Activated CD4-positive, alpha-beta T cell treated with anti-CD3 and anti-CD28 coated beads, Interleukin-2, amount 50 U/mL, for 16 hours (primary cell): Measurements from ENCODE around the gene LATS2.

Source experiments
- DNase-seq: peaks from one replicate; pipeline ENCODE4 v3.0.0-alpha.2; 2020

The LATS2 gene

GRCh38 chr13:21046203-21046602 lies 15.2 kb downstream of the LATS2 start:
- no peak for DNase-seq

GRCh38 chr13:21045100-21045499 lies 16.3 kb downstream of the LATS2 start:
- no peak for DNase-seq

DNA sequence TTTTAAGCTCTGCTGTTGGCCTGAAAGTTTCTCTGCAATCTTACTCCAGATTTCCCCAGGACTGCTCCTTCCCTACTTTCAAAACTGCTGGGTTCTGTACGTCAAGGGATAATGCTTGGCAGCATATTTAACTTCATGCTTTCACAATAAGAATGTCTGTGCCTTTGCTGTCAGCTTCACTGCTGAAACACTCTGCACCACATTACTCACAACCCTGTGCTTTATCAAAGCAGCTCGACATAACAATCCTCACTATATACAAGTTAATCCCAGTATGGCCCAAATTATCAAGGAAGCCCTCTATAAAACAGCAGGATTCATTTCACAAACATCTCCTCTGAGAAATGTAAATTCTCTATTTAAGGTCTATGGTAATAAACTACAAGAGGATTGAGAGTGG lies 17.5 kb downstream of the LATS2 start:
- DNase-seq = no peak

DNA sequence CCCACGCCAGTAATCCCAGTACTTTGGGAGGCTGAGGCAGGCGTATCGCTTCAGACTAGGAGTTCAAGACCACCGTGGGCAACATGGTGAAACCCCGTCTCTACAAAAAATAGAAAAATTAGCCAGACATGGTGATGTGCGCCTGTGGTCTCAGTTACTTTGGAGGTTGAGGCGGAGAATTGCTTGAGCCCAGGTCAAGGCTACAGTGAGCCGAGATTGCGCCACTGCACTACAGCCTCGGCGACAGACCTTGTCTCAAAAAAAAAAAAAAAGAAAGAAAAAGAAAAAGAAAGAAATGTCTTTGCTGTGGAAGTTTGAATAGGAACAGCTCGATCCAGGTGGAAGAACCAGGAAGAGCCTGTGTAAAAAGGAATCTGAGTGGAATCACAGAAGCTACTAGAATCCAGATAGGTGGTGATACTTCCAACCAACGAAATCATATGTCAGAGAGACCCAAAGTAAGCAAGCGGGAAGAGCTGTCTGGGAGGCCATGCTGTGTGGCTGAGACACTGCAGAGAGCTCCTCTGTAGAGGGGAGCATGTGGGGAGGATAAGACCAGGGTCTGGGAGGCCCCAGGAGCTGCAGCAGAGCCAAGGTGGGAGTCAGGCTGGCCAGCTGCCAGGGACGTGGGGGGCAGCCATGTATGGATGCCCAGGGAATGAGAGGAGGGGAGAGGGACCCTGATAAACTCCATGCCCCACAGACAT lies 21.1 kb downstream of the LATS2 start:
- no peak for DNase-seq

- no peak for DNase-seq
These were observed 22.1 kb downstream of the LATS2 start for GRCh38 chr13:21039097-21039800.

- DNase-seq = no peak
These were observed 23.7 kb downstream of the LATS2 start for GRCh38 chr13:21037656-21038055.

DNA sequence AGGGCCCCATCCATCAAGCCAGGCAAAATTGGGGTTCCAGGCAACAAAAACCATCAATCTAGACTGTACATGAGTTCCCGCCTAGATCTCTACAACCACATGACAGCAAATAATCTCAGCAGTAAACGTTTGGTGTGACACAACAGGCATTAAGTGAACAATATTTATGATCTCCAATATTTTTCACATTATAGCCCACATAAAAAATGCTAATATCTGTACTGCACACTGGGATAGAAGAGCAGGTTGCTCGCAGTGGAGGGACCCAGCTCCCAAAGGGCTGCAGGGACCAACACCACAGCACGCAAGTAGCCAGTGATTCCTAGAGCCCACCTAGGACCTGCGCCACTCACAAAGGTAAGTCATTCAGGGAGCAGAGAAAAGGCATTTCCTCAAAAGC lies 25.9 kb downstream of the LATS2 start:
- DNase-seq = no peak

DNA sequence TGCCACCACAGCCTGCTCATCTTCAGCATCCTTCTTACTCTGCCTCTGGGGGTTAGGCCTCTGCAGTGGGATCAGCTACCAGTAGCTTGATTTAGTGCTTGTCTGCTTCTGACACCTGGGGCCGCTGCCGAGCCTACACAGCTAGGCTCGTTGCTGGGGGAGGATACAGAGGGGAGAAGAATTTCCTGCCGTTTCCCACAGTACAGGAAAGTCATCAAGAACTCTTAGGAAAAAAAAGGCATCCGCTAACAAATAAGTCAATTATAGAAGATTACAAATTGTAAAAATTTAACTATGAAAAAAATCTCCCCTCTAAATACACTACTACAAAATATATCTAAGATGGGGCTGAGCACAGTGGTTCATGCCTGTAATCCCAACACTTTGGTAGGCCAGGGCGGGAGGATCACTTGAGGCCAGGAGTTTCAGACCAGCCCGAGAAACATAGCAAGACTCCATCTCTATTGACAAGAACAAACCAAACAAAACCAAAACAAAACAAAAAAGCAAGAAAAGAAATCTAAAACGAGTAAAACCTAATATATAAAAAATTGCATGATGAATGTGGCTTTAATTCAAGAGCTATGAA lies 26.7 kb downstream of the LATS2 start:
- DNase-seq = no peak

- DNase-seq = no peak
These were observed 27.4 kb downstream of the LATS2 start for GRCh38 chr13:21033856-21034602.

DNA sequence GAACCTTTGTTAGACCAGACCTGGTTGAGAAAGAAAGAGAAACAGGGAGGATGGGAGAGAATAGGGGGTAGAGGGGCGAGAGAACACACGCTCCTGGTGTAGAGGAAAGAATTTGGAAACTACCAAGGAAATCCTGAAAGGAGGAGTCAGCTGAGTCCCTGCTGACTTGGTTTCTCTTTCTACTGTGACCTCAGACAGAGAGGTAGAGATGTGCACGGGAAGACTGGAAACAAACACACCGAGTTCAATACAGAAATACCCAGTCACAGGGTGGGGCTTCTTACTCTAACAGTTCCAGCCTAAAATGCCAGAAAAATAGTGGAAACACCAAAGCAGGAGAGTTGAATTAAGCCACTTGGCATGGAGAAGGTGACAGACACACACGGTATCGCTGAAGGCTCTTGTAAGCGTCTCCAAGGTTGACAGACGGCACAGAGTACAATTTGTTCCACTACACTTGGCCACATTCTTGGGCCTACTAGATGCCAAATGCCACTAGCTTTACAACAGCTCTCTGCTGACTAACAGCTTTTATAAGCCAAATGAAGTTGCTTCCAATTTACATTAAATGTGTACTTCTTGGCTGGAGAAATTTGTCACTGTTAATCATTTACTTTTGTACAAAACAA lies 28.1 kb downstream of the LATS2 start:
- DNase-seq = no peak

GRCh38 chr13:21032656-21033055 lies 28.7 kb downstream of the LATS2 start:
- no peak for DNase-seq

- no peak for DNase-seq
These were observed 29.7 kb downstream of the LATS2 start for GRCh38 chr13:21031594-21032275.

DNA sequence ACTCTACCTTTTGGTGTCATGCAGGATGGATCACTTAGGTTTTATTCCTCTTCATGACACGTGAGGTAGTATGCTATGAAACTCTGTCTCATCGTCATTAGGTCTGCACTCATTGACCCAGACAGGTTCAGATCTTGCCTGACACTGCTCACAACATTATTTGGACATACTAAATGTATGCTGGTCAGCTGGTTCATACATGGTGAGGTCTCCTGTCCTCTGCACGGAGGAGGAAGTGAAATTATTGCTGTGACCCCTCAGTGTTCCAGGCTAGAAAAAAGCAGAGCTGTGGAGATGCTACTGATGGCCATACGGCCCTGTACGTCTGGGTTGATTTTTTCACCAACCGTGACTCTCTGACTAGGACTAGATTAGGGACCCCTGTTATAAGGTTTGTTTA lies 35.8 kb downstream of the LATS2 start:
- no peak for DNase-seq

- DNase-seq = no peak
These were observed 39.1 kb downstream of the LATS2 start for GRCh38 chr13:21022056-21022979.

DNA sequence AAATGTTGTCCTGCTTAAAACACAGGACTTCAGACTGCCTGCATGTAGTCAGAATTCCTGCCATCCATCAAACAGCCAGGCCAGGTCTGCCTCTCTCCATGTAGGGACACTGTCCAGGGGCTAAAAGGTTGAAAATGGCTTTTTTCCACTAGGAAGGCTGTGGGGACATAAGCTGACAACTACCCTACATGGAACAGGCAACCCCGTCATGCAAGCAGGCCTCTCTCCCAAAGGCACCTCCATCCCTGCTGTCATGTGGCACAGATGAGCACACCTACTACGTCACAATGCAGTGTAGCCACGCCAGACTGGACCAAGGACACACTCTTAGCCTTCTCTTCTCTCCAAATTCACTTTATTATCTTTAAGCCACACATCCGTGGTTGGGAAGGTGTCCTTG lies 40.8 kb downstream of the LATS2 start:
- no peak for DNase-seq

- no peak for DNase-seq
These were observed 41.2 kb downstream of the LATS2 start for GRCh38 chr13:21020176-21020575.

DNA sequence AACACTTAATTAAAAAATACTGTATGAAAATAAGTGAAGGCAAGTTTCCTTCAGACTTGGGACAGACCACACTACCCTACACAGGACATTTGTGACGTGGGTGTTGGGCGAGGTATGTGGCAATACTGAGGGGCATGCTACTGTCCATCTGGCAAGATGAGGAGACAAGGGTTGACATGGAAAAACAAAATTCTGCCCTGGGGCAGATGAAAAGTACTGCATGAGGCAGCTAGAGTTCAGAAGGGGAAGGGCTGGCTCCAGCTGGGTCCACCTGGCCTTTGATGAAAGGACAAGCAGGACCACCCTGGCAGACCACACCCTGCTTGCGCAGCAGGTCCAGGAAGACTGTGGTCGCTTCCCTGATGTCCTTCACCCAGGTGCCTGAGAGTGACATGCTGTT lies 43.2 kb downstream of the LATS2 start:
- no peak for DNase-seq

DNA sequence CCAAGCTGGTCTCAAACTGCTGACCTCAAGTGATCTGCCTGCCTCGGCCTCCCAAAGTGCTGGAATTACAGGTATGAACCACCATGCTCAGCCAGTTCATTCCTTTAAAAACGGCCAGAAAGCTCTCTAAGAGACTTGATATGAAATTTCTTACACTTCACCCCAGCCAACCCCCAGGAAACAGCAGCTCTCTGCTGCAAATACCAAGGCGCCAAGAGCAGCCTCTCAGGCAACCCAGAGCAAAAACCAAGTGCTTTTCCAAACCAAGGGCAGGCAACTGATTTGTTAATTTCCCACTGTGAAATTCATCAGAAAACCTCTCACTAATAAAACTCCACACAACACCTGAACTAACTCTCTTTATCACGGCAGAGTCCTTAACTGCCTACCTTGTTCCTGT lies 44.9 kb downstream of the LATS2 start:
- DNase-seq = no peak

DNA sequence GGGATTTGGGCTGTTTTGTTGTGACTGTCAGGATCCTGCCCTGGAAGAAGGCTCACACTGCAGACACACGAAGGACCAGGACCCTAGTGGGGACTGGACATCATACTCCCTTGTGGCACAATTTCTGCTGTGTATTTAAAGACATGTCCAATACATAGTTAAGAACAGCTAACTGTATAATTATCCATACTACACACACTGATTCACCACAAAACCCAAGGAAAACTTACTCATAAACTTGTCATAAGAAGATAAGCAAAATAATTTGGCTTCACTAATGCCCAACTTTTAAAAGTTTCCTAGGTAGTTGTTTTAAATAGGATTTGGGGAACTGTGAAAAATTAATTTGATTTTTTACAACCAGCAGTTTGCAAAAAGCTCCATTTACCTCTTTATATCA lies 46.1 kb downstream of the LATS2 start:
- no peak for DNase-seq

DNA sequence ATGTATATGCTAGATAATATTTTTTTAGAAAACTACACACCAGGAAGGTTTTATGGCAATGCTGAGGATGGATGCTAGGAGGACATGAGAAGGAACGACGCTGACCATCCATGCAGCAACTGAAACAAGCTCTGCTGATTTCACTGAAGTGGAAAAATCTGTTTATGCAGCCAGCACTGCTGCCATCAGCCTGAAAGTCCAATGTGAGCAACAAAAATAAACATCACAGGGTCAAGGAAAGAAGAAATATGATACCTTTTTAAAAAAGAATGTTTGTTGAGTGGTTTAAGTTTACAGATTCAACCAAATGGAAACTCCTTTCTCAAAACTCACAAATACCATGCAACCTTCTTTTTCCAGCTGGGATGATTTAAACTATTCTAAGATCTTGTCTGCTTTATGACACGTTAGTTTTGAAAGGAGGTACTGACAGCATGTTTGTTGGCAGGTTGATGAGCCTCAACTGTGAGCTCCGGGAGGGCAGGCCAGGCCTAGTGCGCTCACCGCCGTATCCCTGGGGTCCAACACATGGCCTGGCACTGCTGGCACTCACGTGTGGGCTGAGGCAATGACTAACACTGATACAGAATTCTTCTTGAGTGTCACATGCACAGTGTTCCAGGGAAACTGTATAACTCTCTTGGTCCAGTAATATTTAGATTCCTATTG lies 46.8 kb downstream of the LATS2 start:
- no peak for DNase-seq

- DNase-seq = no peak
These were observed 47.3 kb downstream of the LATS2 start for GRCh38 chr13:21014139-21014501.
